ENCODE measurements around the gene AIDA. TPM values are rescaled to one million over a fixed set of nuclear protein-coding genes. Genes with fewer than 3 reads are reported as not detected.

Gene AIDA
- polyA plus RNA-seq, 3 donors: 10.0 to 11.7 (median 11.7) TPM

DNA sequence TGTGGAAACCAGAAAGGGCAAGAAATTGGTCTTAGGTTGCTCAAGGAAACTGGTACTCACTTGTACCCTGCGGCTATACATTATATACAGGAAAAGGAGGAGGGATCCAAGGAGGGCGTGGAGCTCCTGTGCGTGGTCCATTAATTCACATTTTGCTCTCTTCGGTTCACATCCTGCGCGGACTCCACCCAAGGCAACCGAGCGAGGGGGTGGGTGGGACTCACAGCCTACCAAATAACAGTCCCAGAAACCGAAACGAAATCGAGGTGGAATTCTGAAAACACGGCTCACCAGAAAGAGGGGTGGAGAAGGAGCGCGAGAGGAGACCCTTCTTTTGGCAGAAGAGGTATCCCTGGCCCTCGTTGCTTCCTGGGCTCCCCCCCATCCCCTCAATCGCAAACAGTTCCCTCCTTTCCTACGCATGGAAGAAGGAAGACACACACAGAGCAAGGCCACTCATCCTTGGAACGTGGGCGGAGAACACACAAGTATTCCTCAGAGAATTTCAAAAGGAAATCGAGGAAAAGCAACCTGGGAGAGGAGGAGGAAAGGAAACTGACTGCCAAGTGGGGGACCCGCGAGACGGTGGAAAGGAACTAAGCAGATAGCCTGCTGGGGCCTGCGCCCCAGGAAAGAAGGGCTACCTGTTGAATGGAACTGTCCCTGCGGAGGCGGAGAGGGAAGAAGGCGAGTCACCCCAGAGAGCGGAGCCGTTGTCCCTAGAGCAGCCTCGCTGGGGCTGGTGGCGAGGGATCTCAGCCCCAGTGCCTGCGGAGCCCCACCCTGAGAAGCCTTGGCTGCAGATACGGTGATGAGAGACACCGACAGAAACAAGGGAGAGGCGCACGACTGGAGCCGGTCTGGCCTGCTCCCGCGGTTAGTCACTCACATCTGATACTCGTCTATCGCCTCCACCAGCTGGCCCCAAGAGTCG, 705 bp downstream of the AIDA start:
- H3K4me2 ChIP-seq (replicated peaks; ENCODE audit: extremely low read depth, low read length, poor library complexity, severe bottlenecking): peak overlapping the region; percentile 82
- peaks cover 0 to 2% (median 0%) of the 10 kb centered on the region in 7 donors for H3K9me3 Mint-ChIP-seq
- peak overlapping the region; percentile 97 to 99 (median 98) for H3K4me3 ChIP-seq (replicated peaks in 1 of 3; ENCODE audit: low read depth in 2 of 3, low read length in 3 of 3)
- peak overlapping the region; percentile 95 for H2AFZ ChIP-seq (ENCODE audit: insufficient read depth, low read depth, low read length, poor library complexity, severe bottlenecking)
- peaks cover 85% of the 10 kb centered on the region for H3K79me2 ChIP-seq (ENCODE audit: insufficient read depth, low read length)
- H3K9me3 ChIP-seq (replicated peaks in 1 of 2; ENCODE audit: control insufficient read depth in 1 of 2, insufficient read depth in 1 of 2, low read length in 2 of 2): no peaks in the 10 kb centered on the region
- H3K36me3 Mint-ChIP-seq: peaks cover 7 to 21% of the 10 kb centered on the region in 2 donors
- peaks cover 23% of the 10 kb centered on the region for H4K20me1 ChIP-seq (ENCODE audit: insufficient read depth, low read length)
- no peaks in the 10 kb centered on the region for H3K27me3 ChIP-seq (ENCODE audit: control insufficient read depth in 2 of 2, insufficient read depth in 2 of 2, low read length in 2 of 2)
- H3K36me3 ChIP-seq (replicated peaks in 1 of 2; ENCODE audit: control insufficient read depth in 1 of 2, insufficient read depth in 2 of 2, low read length in 2 of 2): peaks cover 10 to 12% of the 10 kb centered on the region in 2 donors
- peak overlapping the region; percentile 90 for H3K9ac ChIP-seq (ENCODE audit: insufficient read depth, low read length, poor library complexity, severe bottlenecking)
- no peaks in the 10 kb centered on the region for H3K27me3 Mint-ChIP-seq (ENCODE audit: low read depth in 3 of 3)
- peak overlapping the region; percentile 48 to 100 for H3K27ac ChIP-seq (ENCODE audit: low read depth in 1 of 2, low read length in 2 of 2)
- DNase-seq: peak; percentile 15 to 49 (median 20)
- H3K27ac Mint-ChIP-seq: peak overlapping the region; percentile 78 to 100 (median 90)
- 0% methylated on average over 13 of the region's 42 CpGs for WGBS (ENCODE audit: insufficient coverage)
- H3K4me1 Mint-ChIP-seq: peaks cover 39% of the 10 kb centered on the region
- TF ChIP-seq, protein P1, sequence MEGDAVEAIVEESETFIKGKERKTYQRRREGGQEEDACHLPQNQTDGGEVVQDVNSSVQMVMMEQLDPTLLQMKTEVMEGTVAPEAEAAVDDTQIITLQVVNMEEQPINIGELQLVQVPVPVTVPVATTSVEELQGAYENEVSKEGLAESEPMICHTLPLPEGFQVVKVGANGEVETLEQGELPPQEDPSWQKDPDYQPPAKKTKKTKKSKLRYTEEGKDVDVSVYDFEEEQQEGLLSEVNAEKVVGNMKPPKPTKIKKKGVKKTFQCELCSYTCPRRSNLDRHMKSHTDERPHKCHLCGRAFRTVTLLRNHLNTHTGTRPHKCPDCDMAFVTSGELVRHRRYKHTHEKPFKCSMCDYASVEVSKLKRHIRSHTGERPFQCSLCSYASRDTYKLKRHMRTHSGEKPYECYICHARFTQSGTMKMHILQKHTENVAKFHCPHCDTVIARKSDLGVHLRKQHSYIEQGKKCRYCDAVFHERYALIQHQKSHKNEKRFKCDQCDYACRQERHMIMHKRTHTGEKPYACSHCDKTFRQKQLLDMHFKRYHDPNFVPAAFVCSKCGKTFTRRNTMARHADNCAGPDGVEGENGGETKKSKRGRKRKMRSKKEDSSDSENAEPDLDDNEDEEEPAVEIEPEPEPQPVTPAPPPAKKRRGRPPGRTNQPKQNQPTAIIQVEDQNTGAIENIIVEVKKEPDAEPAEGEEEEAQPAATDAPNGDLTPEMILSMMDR (IDR thresholded peaks at IDR 0.05): no peak
- intact Hi-C loops (cut with micrococcal nuclease): loop anchor here in 1 of 2 donors (5.0 to 10.0 kb wide), 2 partner anchors 54 to 247 kb away; no protein-coding TSS in a partner anchor
- peaks cover 16 to 33% of the 10 kb centered on the region in 2 donors for H3K4me1 ChIP-seq (ENCODE audit: control insufficient read depth in 1 of 2, insufficient read depth in 2 of 2, low read length in 2 of 2)
- peak overlapping the region; percentile 93 to 97 for H3K4me3 Mint-ChIP-seq

DNA sequence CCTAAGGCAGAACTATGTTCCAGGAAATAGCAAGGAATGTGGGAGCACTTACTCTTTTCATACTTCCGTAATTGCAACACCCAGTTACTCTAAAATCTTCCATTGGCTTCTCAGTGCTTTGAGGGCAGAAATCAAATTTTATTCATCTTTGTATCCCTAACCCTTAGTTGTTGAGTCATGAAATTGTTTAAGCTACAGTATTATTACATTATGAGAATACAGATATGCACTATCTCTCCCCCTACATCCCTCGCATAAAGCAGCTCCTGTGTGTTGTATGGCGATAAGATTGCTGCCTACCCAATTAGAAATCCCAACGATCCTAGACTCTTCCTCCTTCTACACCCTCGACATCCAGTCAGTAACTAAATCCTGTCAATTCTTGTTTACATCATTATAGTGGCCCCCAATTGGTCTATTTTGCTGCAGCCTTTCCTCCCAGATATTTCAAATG, 2.6 kb downstream of the AIDA start:
- no peak overlapping the region for H3K4me2 ChIP-seq (replicated peaks; ENCODE audit: extremely low read depth, low read length, poor library complexity, severe bottlenecking)
- peaks cover 28% of the 10 kb centered on the region for H4K20me1 ChIP-seq (ENCODE audit: insufficient read depth, low read length)

More for the DNA sequence above, 2.6 kb downstream of the AIDA start:
- no peaks in the 10 kb centered on the region for H3K9me3 ChIP-seq (replicated peaks in 1 of 2; ENCODE audit: control insufficient read depth in 1 of 2, insufficient read depth in 1 of 2, low read length in 2 of 2)
- H3K4me1 Mint-ChIP-seq: peaks cover 37% of the 10 kb centered on the region
- H3K27ac ChIP-seq (ENCODE audit: low read depth in 1 of 2, low read length in 2 of 2): no peak overlapping the region
- no peak overlapping the region for H3K4me3 ChIP-seq (replicated peaks in 1 of 3; ENCODE audit: low read depth in 2 of 3, low read length in 3 of 3)
- peaks cover 89% of the 10 kb centered on the region for H3K79me2 ChIP-seq (ENCODE audit: insufficient read depth, low read length)
- no peak overlapping the region for H3K4me3 Mint-ChIP-seq
- H3K36me3 ChIP-seq (replicated peaks in 1 of 2; ENCODE audit: control insufficient read depth in 1 of 2, insufficient read depth in 2 of 2, low read length in 2 of 2): peaks cover 0 to 6% of the 10 kb centered on the region in 2 donors
- no peaks in the 10 kb centered on the region for H3K27me3 ChIP-seq (ENCODE audit: control insufficient read depth in 2 of 2, insufficient read depth in 2 of 2, low read length in 2 of 2)
- no peak overlapping the region for H2AFZ ChIP-seq (ENCODE audit: insufficient read depth, low read depth, low read length, poor library complexity, severe bottlenecking)
- no peak overlapping the region for H3K9ac ChIP-seq (ENCODE audit: insufficient read depth, low read length, poor library complexity, severe bottlenecking)
- H3K27ac Mint-ChIP-seq: peak overlapping the region in 4 of 7 donors; percentile 21 to 47 (median 42)
- intact Hi-C loops (cut with micrococcal nuclease): loop anchor here in 1 of 2 donors (5.0 to 10.0 kb wide), 2 partner anchors 52 to 245 kb away; no protein-coding TSS in a partner anchor
- TF ChIP-seq, protein P1 (IDR thresholded peaks at IDR 0.05): no peak
- H3K9me3 Mint-ChIP-seq: peaks cover 0 to 8% (median 1%) of the 10 kb centered on the region in 7 donors
- WGBS (ENCODE audit: insufficient coverage): no CpG with 5 or more reads among the region's 5 CpGs
- H3K36me3 Mint-ChIP-seq: peaks cover 7 to 14% of the 10 kb centered on the region in 2 donors
- peaks cover 16 to 33% of the 10 kb centered on the region in 2 donors for H3K4me1 ChIP-seq (ENCODE audit: control insufficient read depth in 1 of 2, insufficient read depth in 2 of 2, low read length in 2 of 2)
- no peak for DNase-seq
- peaks cover 0 to 4% (median 0%) of the 10 kb centered on the region in 3 donors for H3K27me3 Mint-ChIP-seq (ENCODE audit: low read depth in 3 of 3)

Data from CD14-positive monocyte (primary cell).